Heart left ventricle (tissue), 16 donors: ENCODE results near the gene NDUFB10. TPM values are rescaled to one million over a fixed set of nuclear protein-coding genes. Genes with fewer than 3 reads are reported as not detected.
A peak's percentile ranks its signal among the peaks of the same experiment; 100 is the strongest.

Experiments
- ATAC-seq, 4 donors: fragments of 200-7000 bp; cut with Tn5 transposase; one replicate each; pipeline ENCODE4 v1.9.1; 2020 to 2022; ENCODE audit warnings: moderate library complexity in 4 of 4, mild to moderate bottlenecking in 3 of 4, moderate number of reproducible peaks in 1 of 4
- DNase-seq, 5 donors: peaks; one replicate each; pipeline ENCODE4 v3.0.0-alpha.2; 2020
- H3K27ac ChIP-seq, 12 donors: fragments of 200-600 bp; sonication (generic) in 4 of 12; one replicate each; pipeline versions ENCODE4 v1.5.0 to v1.8.0; 2016 to 2022; ENCODE audit warnings: mild to moderate bottlenecking in 2 of 12
- H3K27me3 ChIP-seq, 9 donors: fragments of 200-600 bp; sonication (generic) in 2 of 9; one replicate each; pipeline versions ENCODE4 v1.5.1 to v1.8.0; 2016 to 2022; ENCODE audit warnings: mild to moderate bottlenecking in 3 of 9
- H3K36me3 ChIP-seq, 9 donors: fragments of 200-600 bp; sonication (generic) in 2 of 9; one replicate each; pipeline versions ENCODE4 v1.5.0 to v1.8.0; 2018 to 2022; ENCODE audit warnings: mild to moderate bottlenecking in 2 of 9
- H3K4me1 ChIP-seq, 12 donors: fragments of 200-600 bp; sonication (generic) in 4 of 12; one replicate each; pipeline versions ENCODE4 v1.5.0 to v1.8.0; 2016 to 2022; ENCODE audit warnings: mild to moderate bottlenecking in 3 of 12
- H3K4me3 ChIP-seq, 12 donors: fragments of 200-600 bp; sonication (generic) in 4 of 12; one replicate each; pipeline versions ENCODE4 v1.5.0 to v1.8.0; 2017 to 2022; ENCODE audit warnings: mild to moderate bottlenecking in 9 of 12, moderate library complexity in 4 of 12
- H3K9me3 ChIP-seq, 12 donors: fragments of 200-600 bp; sonication (generic) in 4 of 12; one replicate each; pipeline versions ENCODE4 v1.5.0 to v1.8.0; 2016 to 2022; ENCODE audit warnings: mild to moderate bottlenecking in 1 of 12
- CTCF ChIP-seq, 12 donors: fragments of 200-600 bp; sonication (generic) in 4 of 12; IDR thresholded peaks; one replicate each; pipeline versions ENCODE4 v1.5.0 to v1.8.0; 2018 to 2022; ENCODE audit warnings: antibody characterized with exemption in 12 of 12, mild to moderate bottlenecking in 5 of 12
- POLR2A ChIP-seq, 2 donors: fragments of 450-650 bp; IDR thresholded peaks; one replicate each; pipeline ENCODE4 v1.6.1; 2017; ENCODE audit warnings: antibody characterized with exemption in 2 of 2, mild to moderate bottlenecking in 2 of 2, moderate library complexity in 2 of 2
- WGBS, 4 donors: extraction: QIAGEN DNeasy Blood & Tissue Kit in 2 of 4; methylation state at CpG; one replicate each; pipeline versions ENCODE4 v1.1.5 to v1.1.7; 2013 to 2018; 5-methylcytosine and 5-hydroxymethylcytosine counted together
- intact Hi-C, 10 donors: fragments of 100-400 bp; cut with DNase I; formaldehyde crosslinking; loops; one replicate each; pipeline versions ENCODE4 v1.11.1 to v1.14.2; 2022
- polyA plus RNA-seq, 2 donors: library from polyadenylated mRNA; stranded (reverse); fragments of 200-250 nt; gene quantifications; one replicate each; pipeline ENCODE4 v1.2.3, GENCODE V29; 2013
- total RNA-seq, 9 donors: library from RNA; depleted of rRNA in 2 of 9; stranded (reverse); fragments of >200 nt in 2 of 9; fragmentation: NEBNext Ultra II Directional in 3 of 9; extraction: Animal tissue kit (Norgen Biotek cat#: 25700) in 3 of 9; gene quantifications; one replicate each; pipeline versions ENCODE4 v1.1.0 to v1.2.4, GENCODE V29; 2016 to 2023
- donor health status: ischemic (EF 13 %, LVEDD 7.1; RV severe dilation, severe dysfunction).
- donor health status: healthy with polysubstance abuse.
- donor health status: DM: no; HTN: yes; CAD: no.
- donor health status: DM: no; HTN: no; CAD: no.
- donor health status: ischemic (EF 25% LVEDD 6.9; RV normal size, moderate dysfunction).
- donor health status: ischemic (EF 25% LVEDD 5.7; RV mildly dilated, moderate dysfunction).
- donor health status: healthy.
- donor health status: DM: yes; HTN: yes; CAD: no.
- donor health status: ischemic (EF 35%, LVEDD 5.7; RV mildly dilated, moderate dysfunction).
- donor health status: nonischemic (EF 11% LVEDD 7.7; RV severe dilation, severe dysfunction).
- donor health status: DM: yes; HTN: yes; CAD: no.
- donor health status: PGD.
- donor health status: ischemic (EF 29% LVEDD 5.4; RV normal size, mild dysfunction).
- donor health status: nonischemic (EF 23%, LVEDD 6.1; RV moderate dilation, normal function).

The NDUFB10 gene
- total and polyA plus RNA-seq, 11 donors = 316 to 1,618 (median 548) TPM

GRCh38 chr16:1920727-1921171 is 38.6 kb upstream of the NDUFB10 start:
- ATAC-seq (peak in 1 of 4 donors; percentile 40), DNase-seq (no peak)
- 10 to 15% (median 13%) methylated on average over 15 of the region's 15 CpGs for WGBS, 4 donors
- no peaks in the 10 kb centered on the region for H3K36me3 ChIP-seq
- intact Hi-C loops = no loop called here
- peaks cover 32 to 89% (median 75%) of the 10 kb centered on the region in 9 donors for H3K27me3 ChIP-seq
- H3K27ac ChIP-seq = no peak overlapping the region
- TF ChIP-seq POLR2A (IDR thresholded peaks at IDR 0.05) = no peak
- no peak for TF ChIP-seq CTCF (IDR thresholded peaks at IDR 0.05)
- H3K4me1 ChIP-seq = peaks cover 0 to 20% (median 0%) of the 10 kb centered on the region in 12 donors
- H3K9me3 ChIP-seq = no peaks in the 10 kb centered on the region
- no peak overlapping the region for H3K4me3 ChIP-seq

- DNase-seq = no peak
- Histone ChIP-seq H3K9me3 (no peaks in the 10 kb centered on the region), H3K4me1 (peaks cover 0 to 20% (median 0%) of the 10 kb centered on the region in 12 donors), H3K27ac (no peak overlapping the region), H3K27me3 (peaks cover 26 to 73% (median 59%) of the 10 kb centered on the region in 9 donors), H3K36me3 (no peaks in the 10 kb centered on the region), H3K4me3 (no peak overlapping the region)
- TF ChIP-seq CTCF (IDR thresholded peaks at IDR 0.05) = no peak
- no peak for TF ChIP-seq POLR2A (IDR thresholded peaks at IDR 0.05)
- intact Hi-C loops = no loop called here
- ATAC-seq = no peak
- 73 to 79% (median 76%) methylated on average over 8 of the region's 8 CpGs for WGBS, 4 donors
These were observed 37.0 kb upstream of the NDUFB10 start for GRCh38 chr16:1922357-1922756.

- peak in 3 of 4 donors; percentile 26 to 41 (median 34) for ATAC-seq
These were observed 35.9 kb upstream of the NDUFB10 start for GRCh38 chr16:1923299-1924034.

More at GRCh38 chr16:1923299-1924034, 35.9 kb upstream of the NDUFB10 start:
- H3K4me1 ChIP-seq = peaks cover 0 to 10% (median 0%) of the 10 kb centered on the region in 12 donors
- DNase-seq = peak in 1 of 5 donors; percentile 71
- WGBS, 4 donors = 14 to 22% (median 17%) methylated on average over 19 to 24 of the region's 24 CpGs
- H3K9me3 ChIP-seq = no peaks in the 10 kb centered on the region
- H3K27ac ChIP-seq = no peak overlapping the region
- peak in 3 of 12 donors; percentile 12 to 26 (median 19) for TF ChIP-seq CTCF (IDR thresholded peaks at IDR 0.05)
- no peak for TF ChIP-seq POLR2A (IDR thresholded peaks at IDR 0.05)
- peaks cover 18 to 64% (median 51%) of the 10 kb centered on the region in 9 donors for H3K27me3 ChIP-seq
- no peak overlapping the region for H3K4me3 ChIP-seq
- no peaks in the 10 kb centered on the region for H3K36me3 ChIP-seq
- intact Hi-C loops = no loop called here
